Neutrophil (primary cell): ENCODE data around the gene CCT6A.
"Not testable (repeated sequence)": the region's sequence is repeated elsewhere in the genome, so short reads cannot be mapped to it uniquely, and the experiment has no call there.

ENCODE experiments used
- H3K27ac ChIP-seq: fragments of 200-600 bp; sonication (generic); 2 replicates; pipeline ENCODE4 v1.5.1; 2016; ENCODE audit warnings: mild to moderate bottlenecking, moderate library complexity
- H3K27me3 ChIP-seq: fragments of 200-600 bp; sonication (generic); 2 replicates; pipeline ENCODE4 v1.6.0; 2016; ENCODE audit warnings: mild to moderate bottlenecking
- H3K36me3 ChIP-seq: fragments of 200-600 bp; sonication (generic); 2 replicates; pipeline ENCODE4 v1.5.1; 2017
- H3K4me1 ChIP-seq, 2 experiments: fragments of 200-600 bp in 1 of 2; sonication (generic) in 1 of 2; 1 replicate in 1 of 2; 2 replicates in 1 of 2; pipeline versions ENCODE4 v1.5.1 to v1.6.1; 2013 to 2016; ENCODE audit warnings: low read depth in 1 of 2, low read length in 1 of 2, mild to moderate bottlenecking in 1 of 2, moderate library complexity in 1 of 2; ENCODE audit not compliant: control insufficient read depth in 1 of 2, insufficient read depth in 1 of 2
- H3K4me3 ChIP-seq, 2 experiments: fragments of 200-600 bp in 1 of 2; sonication (generic) in 1 of 2; 1 replicate in 1 of 2; 2 replicates in 1 of 2; pipeline ENCODE4 v1.5.1; 2013 to 2016; ENCODE audit warnings: low read depth in 1 of 2, low read length in 1 of 2, mild to moderate bottlenecking in 1 of 2, moderate library complexity in 1 of 2
- H3K9me3 ChIP-seq: fragments of 200-600 bp; sonication (generic); 2 replicates; pipeline ENCODE4 v1.5.1; 2016
- TF ChIP-seq, protein P1 (sequence below): fragments of 200-600 bp; sonication (generic); IDR thresholded peaks from 2 replicates; pipeline ENCODE4 v1.5.1; 2016; ENCODE audit warnings: antibody characterized with exemption

CCT6A gene

DNA sequence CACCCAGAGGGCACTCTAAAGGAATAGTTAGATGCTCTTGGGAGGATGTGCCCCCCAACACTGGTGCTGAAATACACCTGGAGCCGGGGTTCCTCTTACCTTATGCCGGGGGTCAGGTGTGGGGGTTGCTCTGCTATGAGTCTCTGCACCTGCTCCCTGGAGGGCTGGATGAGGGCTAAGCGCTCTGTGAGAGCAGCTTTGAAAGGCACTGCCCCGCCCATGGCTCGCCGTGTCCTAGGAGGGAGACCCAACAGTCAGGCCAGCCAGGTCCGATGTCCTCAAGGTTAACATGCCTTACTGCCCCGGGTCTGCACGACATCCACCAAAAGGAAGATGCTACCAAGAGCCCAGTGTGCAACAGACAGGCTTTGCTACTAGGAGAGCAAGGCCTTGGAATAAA lies 32.1 kb upstream of the CCT6A start:
- Histone ChIP-seq H3K4me1 (no peaks in the 10 kb centered on the region), H3K9me3 (no peaks in the 10 kb centered on the region), H3K27ac (no peak overlapping the region), H3K36me3 (no peaks in the 10 kb centered on the region), H3K27me3 (no peaks in the 10 kb centered on the region), H3K4me3 (no peak overlapping the region)
- TF ChIP-seq, protein P1, sequence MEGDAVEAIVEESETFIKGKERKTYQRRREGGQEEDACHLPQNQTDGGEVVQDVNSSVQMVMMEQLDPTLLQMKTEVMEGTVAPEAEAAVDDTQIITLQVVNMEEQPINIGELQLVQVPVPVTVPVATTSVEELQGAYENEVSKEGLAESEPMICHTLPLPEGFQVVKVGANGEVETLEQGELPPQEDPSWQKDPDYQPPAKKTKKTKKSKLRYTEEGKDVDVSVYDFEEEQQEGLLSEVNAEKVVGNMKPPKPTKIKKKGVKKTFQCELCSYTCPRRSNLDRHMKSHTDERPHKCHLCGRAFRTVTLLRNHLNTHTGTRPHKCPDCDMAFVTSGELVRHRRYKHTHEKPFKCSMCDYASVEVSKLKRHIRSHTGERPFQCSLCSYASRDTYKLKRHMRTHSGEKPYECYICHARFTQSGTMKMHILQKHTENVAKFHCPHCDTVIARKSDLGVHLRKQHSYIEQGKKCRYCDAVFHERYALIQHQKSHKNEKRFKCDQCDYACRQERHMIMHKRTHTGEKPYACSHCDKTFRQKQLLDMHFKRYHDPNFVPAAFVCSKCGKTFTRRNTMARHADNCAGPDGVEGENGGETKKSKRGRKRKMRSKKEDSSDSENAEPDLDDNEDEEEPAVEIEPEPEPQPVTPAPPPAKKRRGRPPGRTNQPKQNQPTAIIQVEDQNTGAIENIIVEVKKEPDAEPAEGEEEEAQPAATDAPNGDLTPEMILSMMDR = no peak

DNA sequence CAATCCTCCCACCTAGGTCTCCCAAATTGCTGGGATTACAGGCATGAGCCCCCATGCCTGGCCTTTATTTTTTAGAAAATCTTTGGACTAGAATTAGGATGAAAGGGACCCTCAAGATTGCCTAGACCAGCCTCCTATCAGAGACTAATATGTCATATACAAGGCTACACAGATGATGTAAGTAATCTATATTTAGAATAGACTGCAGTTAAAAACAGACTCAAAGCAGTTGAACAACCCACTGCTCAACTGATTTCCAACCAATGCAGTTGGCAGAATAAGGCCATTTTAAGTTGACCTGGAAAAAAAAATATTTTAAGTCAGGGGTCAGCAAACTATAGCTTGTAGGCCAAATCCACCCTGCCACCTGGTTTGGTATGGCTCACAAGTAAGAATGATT lies 28.1 kb upstream of the CCT6A start:
- no peaks in the 10 kb centered on the region for H3K4me1 ChIP-seq
- TF ChIP-seq, protein P1 = no peak
- H3K4me3 ChIP-seq = no peak overlapping the region
- H3K9me3 ChIP-seq = no peaks in the 10 kb centered on the region
- H3K36me3 ChIP-seq = no peaks in the 10 kb centered on the region
- no peaks in the 10 kb centered on the region for H3K27me3 ChIP-seq
- H3K27ac ChIP-seq = no peak overlapping the region

DNA sequence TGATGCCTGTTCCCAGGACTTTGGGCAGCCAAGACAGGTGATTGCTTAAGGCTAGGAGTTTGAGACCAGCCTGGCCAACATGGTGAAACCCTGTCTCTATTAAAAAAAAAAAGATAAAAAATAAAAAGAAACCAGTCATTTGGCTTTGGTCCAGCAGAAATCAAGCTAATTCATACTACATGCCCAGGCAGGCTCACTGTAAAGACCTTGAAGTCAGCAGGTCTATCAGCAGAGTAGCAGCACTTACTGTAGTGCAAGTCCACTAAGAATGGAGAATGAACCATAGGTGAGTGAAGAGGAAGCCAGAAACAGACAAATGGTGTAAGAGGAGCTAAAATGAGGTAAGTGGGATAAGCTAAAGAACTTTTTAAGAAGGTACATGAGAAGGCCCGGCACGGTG lies 25.0 kb upstream of the CCT6A start:
- TF ChIP-seq, protein P1 = no peak
- Histone ChIP-seq H3K36me3 (no peaks in the 10 kb centered on the region), H3K27ac (no peak overlapping the region), H3K4me3 (no peak overlapping the region), H3K4me1 (peaks cover 0 to under 1% of the 10 kb centered on the region in 2 experiments), H3K27me3 (no peaks in the 10 kb centered on the region), H3K9me3 (no peaks in the 10 kb centered on the region)

DNA sequence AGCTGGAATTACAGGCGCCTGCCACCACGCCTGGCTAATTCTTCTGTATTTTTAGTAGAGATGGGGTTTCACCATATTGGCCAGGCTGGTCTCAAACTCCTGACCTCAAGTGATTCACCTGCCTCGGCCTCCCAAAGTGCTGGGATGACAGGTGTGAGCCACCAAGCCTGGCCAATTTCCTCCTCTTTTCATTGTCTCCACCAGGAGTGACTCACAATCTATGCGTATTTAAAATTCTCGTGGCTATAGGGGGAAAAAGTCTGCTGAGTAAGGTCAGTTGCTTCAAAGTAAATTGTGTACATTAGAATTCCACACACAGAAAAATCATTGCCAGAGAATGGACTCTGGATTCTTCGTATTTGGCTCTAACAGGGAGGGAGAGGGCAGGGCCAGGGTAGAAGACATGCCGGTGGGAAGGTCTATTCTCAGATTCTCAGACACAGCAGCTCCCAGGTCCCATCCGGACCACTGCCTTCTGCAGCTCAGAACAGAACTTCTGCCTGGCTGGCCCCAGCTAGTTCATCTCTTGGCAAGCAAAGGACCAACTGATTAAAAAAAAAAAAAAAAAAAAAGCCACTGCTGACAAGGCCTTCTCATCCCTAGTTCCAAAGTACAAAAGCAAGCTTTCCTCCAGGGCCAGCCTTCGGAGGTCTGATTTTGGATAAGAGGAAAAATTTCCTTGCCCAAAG lies 22.5 kb upstream of the CCT6A start:
- TF ChIP-seq, protein P1 = no peak
- no peaks in the 10 kb centered on the region for H3K36me3 ChIP-seq
- no peak overlapping the region for H3K27ac ChIP-seq
- no peaks in the 10 kb centered on the region for H3K9me3 ChIP-seq
- no peaks in the 10 kb centered on the region for H3K27me3 ChIP-seq
- no peak overlapping the region for H3K4me3 ChIP-seq
- H3K4me1 ChIP-seq = peaks cover 7 to 8% of the 10 kb centered on the region in 2 experiments

DNA sequence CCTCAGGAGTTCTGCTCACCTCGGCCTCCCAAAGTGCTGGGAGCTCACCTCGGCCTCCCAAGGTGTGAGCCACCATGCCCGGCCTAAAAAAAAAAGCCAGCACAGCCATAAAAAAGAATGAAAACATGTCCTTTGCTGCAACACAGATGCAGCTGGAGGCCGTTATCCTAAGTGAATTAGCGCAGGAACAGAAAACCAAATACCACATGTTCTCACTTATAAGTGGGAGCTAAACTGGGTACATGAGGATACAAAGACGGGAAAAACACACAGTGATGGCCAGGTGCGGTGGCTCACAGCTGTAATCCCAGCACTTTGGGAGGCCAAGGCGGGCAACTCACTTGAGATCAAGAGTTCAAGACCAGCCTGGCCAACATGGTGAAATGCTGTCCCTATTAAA lies 21.2 kb upstream of the CCT6A start:
- no peaks in the 10 kb centered on the region for H3K36me3 ChIP-seq
- no peak overlapping the region for H3K4me3 ChIP-seq
- peaks cover 11 to 15% of the 10 kb centered on the region in 2 experiments for H3K4me1 ChIP-seq
- no peaks in the 10 kb centered on the region for H3K9me3 ChIP-seq
- TF ChIP-seq, protein P1 = no peak
- H3K27me3 ChIP-seq = no peaks in the 10 kb centered on the region
- no peak overlapping the region for H3K27ac ChIP-seq

DNA sequence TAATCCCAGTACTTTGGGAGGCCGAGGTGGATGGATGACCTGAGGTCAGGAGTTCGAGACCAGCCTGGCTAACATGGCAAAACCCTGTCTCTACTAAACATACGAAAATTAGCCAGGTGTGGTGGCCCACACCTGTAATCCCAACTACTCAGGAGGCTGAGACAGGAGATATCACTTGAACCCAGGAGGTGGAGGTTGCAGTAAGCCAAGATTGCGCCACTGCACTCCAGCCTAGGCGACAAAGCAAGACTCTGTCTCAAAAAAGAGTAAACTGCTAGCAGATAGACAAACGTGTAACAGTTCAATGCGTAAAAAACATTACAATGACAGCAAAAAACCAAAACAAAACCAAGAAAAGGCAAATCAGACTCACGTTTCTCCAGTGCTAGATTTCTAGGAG lies 20.0 kb upstream of the CCT6A start:
- not testable (repeated sequence) for H3K27ac ChIP-seq, H3K36me3 ChIP-seq, H3K4me3 ChIP-seq

DNA sequence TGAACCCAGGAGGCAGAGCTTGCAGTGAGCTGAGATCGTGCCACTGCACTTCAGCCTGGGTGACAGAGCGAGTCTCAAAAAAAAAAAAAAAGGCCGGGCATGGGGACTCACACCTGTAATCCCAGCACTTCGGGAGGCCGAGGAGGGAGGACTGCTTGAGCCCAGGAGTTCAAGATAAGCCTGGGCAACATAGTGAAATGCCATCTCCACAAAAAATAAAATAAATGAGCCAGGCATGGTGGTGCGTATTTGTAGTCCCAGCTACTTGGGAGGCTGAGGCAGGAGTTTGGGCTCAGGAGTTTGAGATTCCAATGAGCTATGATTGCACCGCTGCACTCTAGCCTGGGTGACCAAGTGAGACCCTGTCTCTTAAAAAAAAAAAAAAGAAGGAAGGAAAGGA lies 19.0 kb upstream of the CCT6A start:
- H3K9me3 ChIP-seq, H3K27ac ChIP-seq, H3K27me3 ChIP-seq, H3K4me3 ChIP-seq, H3K36me3 ChIP-seq: not testable (repeated sequence)
- H3K4me1 ChIP-seq = peaks cover 11 to 15% of the 10 kb centered on the region in 2 experiments

More for the DNA sequence above, 20.0 kb upstream of the CCT6A start:
- H3K27me3 ChIP-seq, H3K9me3 ChIP-seq: not testable (repeated sequence)
- H3K4me1 ChIP-seq = peaks cover 11 to 15% of the 10 kb centered on the region in 2 experiments
